Colonic mucosa (tissue), 4 donors: ENCODE data around the gene BRIP1. TPM values are rescaled to one million over a fixed set of nuclear protein-coding genes. Genes with fewer than 3 reads are reported as not detected.

Source experiments
- DNase-seq: peaks from one replicate; pipeline ENCODE4 v3.0.0-alpha.2; 2020
- H3K27ac ChIP-seq: fragments of 200-600 bp; one replicate; pipeline ENCODE4 v1.8.0; 2021
- H3K27me3 ChIP-seq: fragments of 200-600 bp; one replicate; pipeline ENCODE4 v1.8.0; 2021
- H3K36me3 ChIP-seq: fragments of 200-600 bp; one replicate; pipeline ENCODE4 v1.8.0; 2021
- H3K4me1 ChIP-seq: fragments of 200-600 bp; one replicate; pipeline ENCODE4 v1.8.0; 2021; ENCODE audit warnings: mild to moderate bottlenecking
- H3K4me3 ChIP-seq: fragments of 200-600 bp; one replicate; pipeline ENCODE4 v1.8.0; 2021
- H3K9ac ChIP-seq, 2 donors: one replicate each; pipeline ENCODE4 v1.7.0; 2013; ENCODE audit warnings: control low read depth in 2 of 2, low read depth in 2 of 2, low read length in 2 of 2
- H3K9me3 ChIP-seq: fragments of 200-600 bp; one replicate; pipeline ENCODE4 v1.8.0; 2021
- CTCF ChIP-seq: fragments of 200-600 bp; IDR thresholded peaks from one replicate; pipeline ENCODE4 v1.8.0; 2022; ENCODE audit warnings: antibody characterized with exemption, mild to moderate bottlenecking
- intact Hi-C: fragments of 100-400 bp; cut with DNase I; formaldehyde crosslinking; loops from one replicate; pipeline ENCODE4 v1.14.1; 2022
- total RNA-seq, 2 donors: library from RNA; stranded (reverse); fragmentation: NEBNext Ultra II Directional in 1 of 2; extraction: Animal tissue kit (Norgen Biotek cat#: 25700) in 1 of 2; gene quantifications; one replicate each; pipeline ENCODE4 v1.2.1, GENCODE V29; 2021
- donor health status: healthy.
- donor health status: DM: no; HTN: no; CAD: no.
- donor health status: DM: no; HTN: no; CAD: no.

The BRIP1 gene
- total RNA-seq, 2 donors from 2014 or later, result 3.3 to 10.1 TPM

DNA sequence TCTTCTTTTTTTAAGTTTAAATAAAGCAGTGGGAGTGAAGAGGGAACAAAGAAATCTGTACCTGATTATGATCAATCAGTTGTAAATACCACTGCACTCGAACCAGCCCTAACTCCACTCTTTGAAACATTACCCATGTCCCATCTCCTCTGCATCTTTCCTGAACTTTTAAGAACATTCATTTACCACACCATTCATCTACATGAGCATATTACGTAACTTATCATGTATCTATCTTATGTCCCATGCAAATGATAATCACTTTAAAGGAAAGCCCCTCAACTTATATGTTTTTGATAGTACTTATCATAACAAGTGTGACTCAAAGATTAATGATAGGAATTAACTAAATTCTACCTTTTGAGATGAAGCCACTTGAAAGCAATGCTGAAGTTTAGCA lies 10.7 kb upstream of the BRIP1 start:
- no peaks in the 10 kb centered on the region for H3K9me3 ChIP-seq
- DNase-seq, result no peak
- no peak overlapping the region for H3K9ac ChIP-seq
- no peak for TF ChIP-seq CTCF
- no peak overlapping the region for H3K27ac ChIP-seq
- H3K27me3 ChIP-seq, result no peaks in the 10 kb centered on the region
- intact Hi-C loops, result no loop called here
- no peaks in the 10 kb centered on the region for H3K36me3 ChIP-seq
- H3K4me3 ChIP-seq, result no peak overlapping the region
- no peaks in the 10 kb centered on the region for H3K4me1 ChIP-seq

DNA sequence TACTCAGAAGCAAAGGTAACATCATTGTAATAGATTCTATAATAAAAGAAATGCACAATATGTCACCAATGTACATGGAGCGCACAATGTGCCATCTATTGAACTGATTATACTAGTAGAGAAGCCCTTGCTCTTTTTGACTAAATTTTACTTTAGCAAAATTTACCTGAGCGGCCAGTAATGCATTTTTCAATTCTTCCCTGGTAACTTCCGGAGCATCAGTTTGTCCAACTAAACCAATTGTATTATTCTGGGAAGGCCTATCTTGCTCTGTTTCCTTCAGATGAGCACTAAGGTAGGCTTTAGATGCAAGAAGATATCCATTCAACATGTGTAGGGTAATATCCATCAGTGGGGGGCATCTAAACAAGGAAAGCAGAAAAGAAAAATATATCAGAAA lies 8.8 kb upstream of the BRIP1 start:
- no peaks in the 10 kb centered on the region for H3K36me3 ChIP-seq
- H3K4me1 ChIP-seq, result no peaks in the 10 kb centered on the region
- no peak overlapping the region for H3K27ac ChIP-seq
- no peak for TF ChIP-seq CTCF
- H3K9ac ChIP-seq, result no peak overlapping the region
- no peak for DNase-seq
- H3K4me3 ChIP-seq, result no peak overlapping the region
- no peaks in the 10 kb centered on the region for H3K9me3 ChIP-seq
- no peaks in the 10 kb centered on the region for H3K27me3 ChIP-seq
- intact Hi-C loops, result no loop called here

- Histone ChIP-seq H3K36me3 (no peaks in the 10 kb centered on the region), H3K27ac (no peak overlapping the region), H3K27me3 (no peaks in the 10 kb centered on the region), H3K9ac (no peak overlapping the region), H3K4me3 (no peak overlapping the region), H3K9me3 (no peaks in the 10 kb centered on the region), H3K4me1 (no peaks in the 10 kb centered on the region)
- TF ChIP-seq CTCF, result no peak
- DNase-seq, result no peak
- intact Hi-C loops, result no loop called here
Observed at GRCh38 chr17:61869138-61869537, 5.8 kb upstream of the BRIP1 start.

DNA sequence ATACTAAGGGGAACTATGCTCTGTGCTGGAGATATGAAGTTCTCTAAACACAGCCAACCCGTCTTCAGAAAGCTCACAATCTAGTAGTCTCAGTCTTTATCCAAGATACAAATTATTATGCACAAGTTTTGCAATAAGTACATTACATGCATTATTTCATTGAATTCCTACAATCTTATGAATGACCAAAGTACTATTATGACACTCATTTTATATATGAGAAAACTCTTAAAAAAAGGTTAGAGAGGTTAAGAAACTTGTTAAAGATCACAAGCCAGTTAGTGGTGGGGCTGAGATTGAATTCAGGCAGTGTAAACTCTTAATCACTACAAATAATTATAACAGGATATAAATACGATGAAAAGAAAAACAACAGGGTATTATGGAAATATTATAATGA lies 4.7 kb upstream of the BRIP1 start:
- no peaks in the 10 kb centered on the region for H3K9me3 ChIP-seq
- H3K36me3 ChIP-seq, result no peaks in the 10 kb centered on the region
- H3K27ac ChIP-seq, result no peak overlapping the region
- no peaks in the 10 kb centered on the region for H3K27me3 ChIP-seq
- intact Hi-C loops, result no loop called here
- no peak for TF ChIP-seq CTCF
- H3K9ac ChIP-seq, result no peak overlapping the region
- no peaks in the 10 kb centered on the region for H3K4me1 ChIP-seq
- DNase-seq, result no peak
- H3K4me3 ChIP-seq, result no peak overlapping the region

GRCh38 chr17:61867033-61867432 lies 3.7 kb upstream of the BRIP1 start:
- H3K27me3 ChIP-seq, result no peaks in the 10 kb centered on the region
- H3K4me3 ChIP-seq, result no peak overlapping the region
- H3K36me3 ChIP-seq, result no peaks in the 10 kb centered on the region
- no peaks in the 10 kb centered on the region for H3K4me1 ChIP-seq
- no peak overlapping the region for H3K27ac ChIP-seq
- DNase-seq, result no peak
- no peak overlapping the region for H3K9ac ChIP-seq
- H3K9me3 ChIP-seq, result no peaks in the 10 kb centered on the region
- TF ChIP-seq CTCF, result no peak
- intact Hi-C loops, result no loop called here

- no peak for TF ChIP-seq CTCF
- no peaks in the 10 kb centered on the region for H3K4me1 ChIP-seq
- no peaks in the 10 kb centered on the region for H3K27me3 ChIP-seq
- H3K9me3 ChIP-seq, result no peaks in the 10 kb centered on the region
- peak overlapping the region; percentile 74 to 90 for H3K9ac ChIP-seq
- H3K27ac ChIP-seq, result peak overlapping the region; percentile 73
- intact Hi-C loops, result no loop called here
- H3K36me3 ChIP-seq, result no peaks in the 10 kb centered on the region
- no peak for DNase-seq
- H3K4me3 ChIP-seq, result peak overlapping the region; percentile 67
Observed at GRCh38 chr17:61863801-61864126, 436 bp upstream of the BRIP1 start.
